Measurements from ENCODE around the gene VCAM1.

Gene VCAM1

DNA sequence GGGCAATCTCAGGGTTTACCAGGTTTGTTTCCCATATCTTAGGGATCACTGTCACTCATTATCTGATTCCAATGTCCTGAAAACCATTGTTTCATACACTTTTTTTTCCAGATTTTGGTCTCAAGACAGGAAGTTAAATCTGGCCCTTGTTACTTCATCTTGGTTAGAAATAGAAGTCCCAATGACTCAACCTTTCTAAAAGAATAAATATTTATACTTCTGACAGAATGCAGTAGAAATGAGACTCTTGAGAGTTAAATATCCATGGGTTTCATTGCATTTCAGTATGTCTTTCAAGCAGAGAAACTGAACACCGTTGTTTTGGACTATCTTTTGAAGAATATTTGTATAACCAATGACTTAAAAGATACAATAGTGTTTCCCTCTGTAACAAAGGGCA, 19.8 kb upstream of the VCAM1 start:
- no peaks in the 10 kb centered on the region for H4K20me1 ChIP-seq (ENCODE audit: insufficient read depth)
- no peak overlapping the region for H3K4me3 ChIP-seq (IDR thresholded peaks at IDR 0.05; ENCODE audit: insufficient read depth, low read depth, low read length)
- no peaks in the 10 kb centered on the region for H3K4me1 ChIP-seq (ENCODE audit: low read depth, poor library complexity, severe bottlenecking)
- H3K27me3 ChIP-seq (ENCODE audit: insufficient read depth, low read depth), result no peaks in the 10 kb centered on the region
- no peaks in the 10 kb centered on the region for H3K36me3 ChIP-seq (ENCODE audit: insufficient read depth)
- H3K27ac ChIP-seq, result no peak overlapping the region
- H3K79me2 ChIP-seq (ENCODE audit: insufficient read depth, low read depth), result no peaks in the 10 kb centered on the region
- no peak overlapping the region for H2AFZ ChIP-seq (ENCODE audit: low read depth)
- TF ChIP-seq, protein P1, sequence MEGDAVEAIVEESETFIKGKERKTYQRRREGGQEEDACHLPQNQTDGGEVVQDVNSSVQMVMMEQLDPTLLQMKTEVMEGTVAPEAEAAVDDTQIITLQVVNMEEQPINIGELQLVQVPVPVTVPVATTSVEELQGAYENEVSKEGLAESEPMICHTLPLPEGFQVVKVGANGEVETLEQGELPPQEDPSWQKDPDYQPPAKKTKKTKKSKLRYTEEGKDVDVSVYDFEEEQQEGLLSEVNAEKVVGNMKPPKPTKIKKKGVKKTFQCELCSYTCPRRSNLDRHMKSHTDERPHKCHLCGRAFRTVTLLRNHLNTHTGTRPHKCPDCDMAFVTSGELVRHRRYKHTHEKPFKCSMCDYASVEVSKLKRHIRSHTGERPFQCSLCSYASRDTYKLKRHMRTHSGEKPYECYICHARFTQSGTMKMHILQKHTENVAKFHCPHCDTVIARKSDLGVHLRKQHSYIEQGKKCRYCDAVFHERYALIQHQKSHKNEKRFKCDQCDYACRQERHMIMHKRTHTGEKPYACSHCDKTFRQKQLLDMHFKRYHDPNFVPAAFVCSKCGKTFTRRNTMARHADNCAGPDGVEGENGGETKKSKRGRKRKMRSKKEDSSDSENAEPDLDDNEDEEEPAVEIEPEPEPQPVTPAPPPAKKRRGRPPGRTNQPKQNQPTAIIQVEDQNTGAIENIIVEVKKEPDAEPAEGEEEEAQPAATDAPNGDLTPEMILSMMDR (conservative IDR thresholded peaks at IDR 0.05; ENCODE audit: low read depth, low read length), result no peak
- H3K9ac ChIP-seq, result no peak overlapping the region
- no peak overlapping the region for H3K4me2 ChIP-seq

DNA sequence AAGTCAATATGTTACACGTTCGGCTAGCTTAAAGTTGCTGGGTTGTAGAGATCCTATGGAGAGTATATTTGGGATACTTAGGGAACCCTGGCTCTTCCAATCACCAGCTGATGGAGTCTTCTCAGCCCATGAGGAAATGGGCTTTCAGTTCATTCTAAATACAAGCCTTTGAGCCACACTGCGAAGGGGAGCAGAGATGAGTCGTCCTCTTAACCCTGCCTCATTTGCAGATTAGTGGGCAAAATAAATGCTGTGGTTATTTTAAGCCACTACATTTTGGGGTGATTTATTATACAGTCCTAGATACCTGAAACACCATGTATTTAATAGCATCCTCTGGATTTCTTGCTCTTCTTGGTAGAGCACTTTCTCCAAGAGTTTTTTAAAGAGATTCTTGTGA, 19.0 kb upstream of the VCAM1 start:
- no peak overlapping the region for H3K9ac ChIP-seq
- H3K27me3 ChIP-seq (ENCODE audit: insufficient read depth, low read depth), result no peaks in the 10 kb centered on the region
- TF ChIP-seq, protein P1 (conservative IDR thresholded peaks at IDR 0.05; ENCODE audit: low read depth, low read length), result no peak
- H3K4me1 ChIP-seq (ENCODE audit: low read depth, poor library complexity, severe bottlenecking), result no peaks in the 10 kb centered on the region
- no peaks in the 10 kb centered on the region for H4K20me1 ChIP-seq (ENCODE audit: insufficient read depth)
- no peak overlapping the region for H3K4me3 ChIP-seq (IDR thresholded peaks at IDR 0.05; ENCODE audit: insufficient read depth, low read depth, low read length)
- H3K79me2 ChIP-seq (ENCODE audit: insufficient read depth, low read depth), result no peaks in the 10 kb centered on the region
- H2AFZ ChIP-seq (ENCODE audit: low read depth), result no peak overlapping the region
- H3K27ac ChIP-seq, result no peak overlapping the region
- no peaks in the 10 kb centered on the region for H3K36me3 ChIP-seq (ENCODE audit: insufficient read depth)
- H3K4me2 ChIP-seq, result no peak overlapping the region

DNA sequence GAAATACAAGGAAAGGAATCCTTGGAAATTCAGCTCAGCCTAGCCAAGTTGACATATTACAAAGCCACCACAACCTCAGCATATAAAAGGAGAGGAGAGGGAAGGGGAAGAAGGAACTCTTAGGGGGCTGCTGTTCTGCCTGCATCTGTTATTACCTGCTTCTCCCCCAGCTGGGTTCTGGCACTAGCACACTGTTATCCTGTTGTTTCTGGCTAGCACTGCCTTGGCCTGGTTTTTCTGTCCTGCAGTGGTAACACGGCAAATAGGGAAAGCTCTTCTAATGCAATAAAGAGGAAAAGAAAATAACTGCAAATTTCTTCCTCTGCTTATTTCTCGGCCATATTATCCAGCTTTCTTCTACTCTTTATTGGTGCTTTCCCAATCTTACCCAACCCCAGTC, 16.5 kb upstream of the VCAM1 start:
- Histone ChIP-seq H3K79me2 (ENCODE audit: insufficient read depth, low read depth) (no peaks in the 10 kb centered on the region), H3K36me3 (ENCODE audit: insufficient read depth) (no peaks in the 10 kb centered on the region), H3K4me1 (ENCODE audit: low read depth, poor library complexity, severe bottlenecking) (no peaks in the 10 kb centered on the region), H2AFZ (ENCODE audit: low read depth) (no peak overlapping the region), H3K27ac (no peak overlapping the region), H3K4me3 (IDR thresholded peaks at IDR 0.05; ENCODE audit: insufficient read depth, low read depth, low read length) (no peak overlapping the region), H3K27me3 (ENCODE audit: insufficient read depth, low read depth) (no peaks in the 10 kb centered on the region), H3K4me2 (no peak overlapping the region), H4K20me1 (ENCODE audit: insufficient read depth) (no peaks in the 10 kb centered on the region), H3K9ac (no peak overlapping the region)
- TF ChIP-seq, protein P1 (conservative IDR thresholded peaks at IDR 0.05; ENCODE audit: low read depth, low read length), result no peak

DNA sequence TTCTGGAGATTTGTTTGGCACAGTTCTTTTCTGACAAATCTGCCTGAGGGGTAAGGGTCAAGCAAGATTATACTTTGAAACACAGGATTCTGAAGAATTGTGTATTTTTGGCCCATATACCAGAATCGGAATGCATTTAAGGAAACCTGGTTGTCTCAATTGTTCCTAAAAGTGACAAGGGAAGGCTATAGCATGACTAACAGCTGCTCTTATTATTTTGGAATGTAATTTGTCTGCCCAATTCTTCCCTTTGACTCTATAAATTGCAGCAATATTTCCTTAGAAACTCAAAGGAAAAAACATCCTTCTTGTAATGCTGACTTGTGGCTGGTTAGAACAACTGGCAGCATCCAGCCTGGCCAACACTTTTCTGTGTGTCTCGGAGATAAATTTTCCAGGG, 15.8 kb upstream of the VCAM1 start:
- H3K36me3 ChIP-seq (ENCODE audit: insufficient read depth), result no peaks in the 10 kb centered on the region
- no peak overlapping the region for H3K4me3 ChIP-seq (IDR thresholded peaks at IDR 0.05; ENCODE audit: insufficient read depth, low read depth, low read length)
- no peaks in the 10 kb centered on the region for H4K20me1 ChIP-seq (ENCODE audit: insufficient read depth)
- H3K4me1 ChIP-seq (ENCODE audit: low read depth, poor library complexity, severe bottlenecking), result no peaks in the 10 kb centered on the region
- TF ChIP-seq, protein P1 (conservative IDR thresholded peaks at IDR 0.05; ENCODE audit: low read depth, low read length), result no peak
- H3K27me3 ChIP-seq (ENCODE audit: insufficient read depth, low read depth), result no peaks in the 10 kb centered on the region
- no peak overlapping the region for H3K27ac ChIP-seq
- no peak overlapping the region for H3K9ac ChIP-seq
- no peak overlapping the region for H3K4me2 ChIP-seq
- H2AFZ ChIP-seq (ENCODE audit: low read depth), result no peak overlapping the region
- no peaks in the 10 kb centered on the region for H3K79me2 ChIP-seq (ENCODE audit: insufficient read depth, low read depth)

DNA sequence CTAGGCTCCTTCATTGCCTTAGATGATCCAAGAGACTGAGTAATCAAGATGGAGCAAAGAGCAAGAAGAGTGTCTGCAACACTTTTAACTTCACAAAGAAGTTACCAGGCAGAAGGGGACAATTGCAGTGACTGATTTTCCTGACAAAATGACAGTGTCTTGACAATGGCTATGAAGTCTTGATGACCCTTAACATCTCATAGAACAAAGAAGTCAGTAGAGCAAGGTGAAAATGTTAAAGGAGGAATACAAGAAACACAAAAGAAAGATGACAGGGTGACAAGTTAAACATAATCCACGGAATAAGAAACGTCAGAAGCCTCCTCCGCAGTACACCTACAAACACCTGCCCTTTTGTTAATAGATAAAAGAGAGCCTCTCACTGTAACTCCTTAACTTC, 15.1 kb upstream of the VCAM1 start:
- TF ChIP-seq, protein P1 (conservative IDR thresholded peaks at IDR 0.05; ENCODE audit: low read depth, low read length), result no peak
- no peaks in the 10 kb centered on the region for H3K27me3 ChIP-seq (ENCODE audit: insufficient read depth, low read depth)
- H3K4me1 ChIP-seq (ENCODE audit: low read depth, poor library complexity, severe bottlenecking), result no peaks in the 10 kb centered on the region
- H3K4me2 ChIP-seq, result no peak overlapping the region
- no peak overlapping the region for H2AFZ ChIP-seq (ENCODE audit: low read depth)
- H3K79me2 ChIP-seq (ENCODE audit: insufficient read depth, low read depth), result no peaks in the 10 kb centered on the region
- no peak overlapping the region for H3K9ac ChIP-seq
- no peaks in the 10 kb centered on the region for H4K20me1 ChIP-seq (ENCODE audit: insufficient read depth)
- no peak overlapping the region for H3K27ac ChIP-seq
- no peaks in the 10 kb centered on the region for H3K36me3 ChIP-seq (ENCODE audit: insufficient read depth)
- H3K4me3 ChIP-seq (IDR thresholded peaks at IDR 0.05; ENCODE audit: insufficient read depth, low read depth, low read length), result no peak overlapping the region
